ENCODE results near the gene LCTL. TPM values are rescaled to one million over a fixed set of nuclear protein-coding genes. Genes with fewer than 3 reads are reported as not detected.

The LCTL gene
- total RNA-seq, 2 donors from 2014 or later, result not detected

- intact Hi-C loops (cut with DNase I), result no loop called here
- H3K4me1 ChIP-seq, result peaks cover 9% of the 10 kb centered on the region
- 22 to 40% methylated on average over 7 to 13 of the region's 13 CpGs for WGBS, 2 donors
- H3K9me3 ChIP-seq, result no peaks in the 10 kb centered on the region
- no peaks in the 10 kb centered on the region for H3K27me3 ChIP-seq
- peak overlapping the region; percentile 71 to 79 (median 77) for H3K27ac ChIP-seq
- TF ChIP-seq POLR2A (IDR thresholded peaks at IDR 0.05) (peak in 1 of 3 donors; percentile 36), CTCF (IDR thresholded peaks at IDR 0.05) (peak in 3 of 7 experiments; percentile 28 to 39 (median 33))
- no peak overlapping the region for H3K4me3 ChIP-seq
- DNase-seq (peak; percentile 76 to 92 (median 90)), ATAC-seq (peak; percentile 96)
- no peaks in the 10 kb centered on the region for H3K36me3 ChIP-seq (replicated peaks in 1 of 2; ENCODE audit: insufficient read depth in 1 of 2, low read depth in 2 of 2)
Observed at GRCh38 chr15:66611257-66612053, 45.7 kb upstream of the LCTL start.

GRCh38 chr15:66609876-66610275 lies 44.1 kb upstream of the LCTL start:
- intact Hi-C loops (cut with DNase I), result loop anchor here (5.0 kb wide), 1 partner anchor 242 kb away; no protein-coding TSS in a partner anchor
- Histone ChIP-seq H3K4me1 (peaks cover 9% of the 10 kb centered on the region), H3K4me3 (no peak overlapping the region), H3K36me3 (replicated peaks in 1 of 2; ENCODE audit: insufficient read depth in 1 of 2, low read depth in 2 of 2) (no peaks in the 10 kb centered on the region), H3K27ac (no peak overlapping the region), H3K9me3 (no peaks in the 10 kb centered on the region), H3K27me3 (no peaks in the 10 kb centered on the region)
- TF ChIP-seq POLR2A (IDR thresholded peaks at IDR 0.05) (no peak), CTCF (IDR thresholded peaks at IDR 0.05) (no peak)
- DNase-seq (no peak), ATAC-seq (no peak)
- WGBS, 2 donors, result 86 to 100% methylated on average over 1 to 5 of the region's 5 CpGs

- WGBS, 2 donors, result 89 to 98% methylated on average over 2 of the region's 2 CpGs
- DNase-seq, result no peak
Observed at GRCh38 chr15:66608881-66609280, 43.1 kb upstream of the LCTL start.

GRCh38 chr15:66608159-66608558 lies 42.4 kb upstream of the LCTL start:
- H3K27ac ChIP-seq, result no peak overlapping the region
- H3K4me1 ChIP-seq, result peaks cover 9% of the 10 kb centered on the region
- no peak for TF ChIP-seq CTCF (IDR thresholded peaks at IDR 0.05)
- no peak for TF ChIP-seq POLR2A (IDR thresholded peaks at IDR 0.05)
- no peak for ATAC-seq
- no peak overlapping the region for H3K4me3 ChIP-seq
- no peaks in the 10 kb centered on the region for H3K36me3 ChIP-seq (replicated peaks in 1 of 2; ENCODE audit: insufficient read depth in 1 of 2, low read depth in 2 of 2)
- DNase-seq, result no peak
- intact Hi-C loops (cut with DNase I), result loop anchor here (5.0 kb wide), 1 partner anchor 244 kb away; no protein-coding TSS in a partner anchor
- H3K9me3 ChIP-seq, result no peaks in the 10 kb centered on the region
- no peaks in the 10 kb centered on the region for H3K27me3 ChIP-seq
- 87 to 89% methylated on average over 3 of the region's 3 CpGs for WGBS, 2 donors

More at GRCh38 chr15:66608881-66609280, 43.1 kb upstream of the LCTL start:
- Histone ChIP-seq H3K27ac (no peak overlapping the region), H3K9me3 (no peaks in the 10 kb centered on the region), H3K27me3 (no peaks in the 10 kb centered on the region), H3K36me3 (replicated peaks in 1 of 2; ENCODE audit: insufficient read depth in 1 of 2, low read depth in 2 of 2) (no peaks in the 10 kb centered on the region), H3K4me1 (peaks cover 9% of the 10 kb centered on the region), H3K4me3 (no peak overlapping the region)
- intact Hi-C loops (cut with DNase I), result loop anchor here (5.0 kb wide), 1 partner anchor 243 kb away; no protein-coding TSS in a partner anchor
- TF ChIP-seq POLR2A (IDR thresholded peaks at IDR 0.05) (no peak), CTCF (IDR thresholded peaks at IDR 0.05) (no peak)
- ATAC-seq, result no peak
